Choroid plexus epithelial cell (primary cell): ENCODE data around the gene F8.
"Not testable (repeated sequence)": the region's sequence is repeated elsewhere in the genome, so short reads cannot be mapped to it uniquely, and the experiment has no call there.

Experiments
- DNase-seq: peaks from one replicate; pipeline ENCODE4 v3.0.0-alpha.2; 2010; ENCODE audit warnings: low read depth
- H3K4me3 ChIP-seq: 2 replicates; pipeline ENCODE4 v1.5.1; 2011; ENCODE audit warnings: low read depth, mild to moderate bottlenecking, control low read depth, low read length, moderate library complexity
- CTCF ChIP-seq: conservative IDR thresholded peaks from 2 replicates; pipeline ENCODE4 v1.5.1; 2011; ENCODE audit warnings: low read depth, mild to moderate bottlenecking, control low read depth, inconsistent platforms, low read length, moderate library complexity

Gene F8

GRCh38 chrX:155023907-155024833, 1.6 kb upstream of the F8 start:
- TF ChIP-seq CTCF, result no peak
- no peak overlapping the region for H3K4me3 ChIP-seq
- DNase-seq, result no peak

GRCh38 chrX:155020591-155020990, 1.9 kb downstream of the F8 start:
- no peak for TF ChIP-seq CTCF
- DNase-seq, result no peak
- no peak overlapping the region for H3K4me3 ChIP-seq

- no peak for DNase-seq
- no peak for TF ChIP-seq CTCF
These were observed 12.5 kb downstream of the F8 start for GRCh38 chrX:155009994-155010472.

GRCh38 chrX:155008578-155008977, 13.9 kb downstream of the F8 start:
- H3K4me3 ChIP-seq, DNase-seq: not testable (repeated sequence)

More at GRCh38 chrX:155009994-155010472, 12.5 kb downstream of the F8 start:
- no peak overlapping the region for H3K4me3 ChIP-seq

- H3K4me3 ChIP-seq, DNase-seq: not testable (repeated sequence)
These were observed 15.4 kb downstream of the F8 start for GRCh38 chrX:155006913-155007671.

- not testable (repeated sequence) for H3K4me3 ChIP-seq
These were observed 16.1 kb downstream of the F8 start for GRCh38 chrX:155006379-155006778.

GRCh38 chrX:155005190-155005589, 17.3 kb downstream of the F8 start:
- DNase-seq, result no peak
- no peak for TF ChIP-seq CTCF

More at GRCh38 chrX:155006379-155006778, 16.1 kb downstream of the F8 start:
- not testable (repeated sequence) for DNase-seq

GRCh38 chrX:155001873-155002272, 20.6 kb downstream of the F8 start:
- no peak for TF ChIP-seq CTCF
- H3K4me3 ChIP-seq, result no peak overlapping the region
- DNase-seq, result no peak

More at GRCh38 chrX:155005190-155005589, 17.3 kb downstream of the F8 start:
- H3K4me3 ChIP-seq, result no peak overlapping the region
